Stimulated activated CD4-positive, alpha-beta T cell treated with anti-CD3 and anti-CD28 coated beads, Interleukin-15, amount 100 ng/mL, for 1 hour (primary cell): Measurements from ENCODE around the gene HNRNPUL1.
A peak's percentile ranks its signal among the peaks of the same experiment; 100 is the strongest.

Experiments used
- DNase-seq, 2 donors: peaks; one replicate each; pipeline ENCODE4 v3.0.0-alpha.2; 2020; ENCODE audit warnings: low read depth in 1 of 2, low spot score in 1 of 2

HNRNPUL1 gene

GRCh38 chr19:41351339-41352245 lies 87.4 kb downstream of the HNRNPUL1 start:
- DNase-seq, result peak; percentile 57 to 73

DNA sequence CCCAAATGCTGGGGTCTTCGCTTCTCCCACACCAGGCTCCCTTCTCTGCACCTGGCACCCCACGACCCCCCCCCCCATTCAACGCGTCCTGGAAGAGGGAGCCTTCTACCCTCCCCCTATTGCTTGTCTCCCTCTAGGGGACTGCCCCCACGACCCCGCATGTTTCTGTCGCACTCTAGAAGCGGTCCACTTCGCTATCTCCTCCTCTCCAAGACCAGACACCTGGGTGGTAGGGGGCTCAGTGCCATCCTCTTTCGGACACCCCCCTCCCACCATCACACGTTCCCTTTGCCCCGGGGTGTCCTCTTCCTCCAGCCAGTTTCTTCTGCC lies 88.1 kb downstream of the HNRNPUL1 start:
- no peak for DNase-seq

DNA sequence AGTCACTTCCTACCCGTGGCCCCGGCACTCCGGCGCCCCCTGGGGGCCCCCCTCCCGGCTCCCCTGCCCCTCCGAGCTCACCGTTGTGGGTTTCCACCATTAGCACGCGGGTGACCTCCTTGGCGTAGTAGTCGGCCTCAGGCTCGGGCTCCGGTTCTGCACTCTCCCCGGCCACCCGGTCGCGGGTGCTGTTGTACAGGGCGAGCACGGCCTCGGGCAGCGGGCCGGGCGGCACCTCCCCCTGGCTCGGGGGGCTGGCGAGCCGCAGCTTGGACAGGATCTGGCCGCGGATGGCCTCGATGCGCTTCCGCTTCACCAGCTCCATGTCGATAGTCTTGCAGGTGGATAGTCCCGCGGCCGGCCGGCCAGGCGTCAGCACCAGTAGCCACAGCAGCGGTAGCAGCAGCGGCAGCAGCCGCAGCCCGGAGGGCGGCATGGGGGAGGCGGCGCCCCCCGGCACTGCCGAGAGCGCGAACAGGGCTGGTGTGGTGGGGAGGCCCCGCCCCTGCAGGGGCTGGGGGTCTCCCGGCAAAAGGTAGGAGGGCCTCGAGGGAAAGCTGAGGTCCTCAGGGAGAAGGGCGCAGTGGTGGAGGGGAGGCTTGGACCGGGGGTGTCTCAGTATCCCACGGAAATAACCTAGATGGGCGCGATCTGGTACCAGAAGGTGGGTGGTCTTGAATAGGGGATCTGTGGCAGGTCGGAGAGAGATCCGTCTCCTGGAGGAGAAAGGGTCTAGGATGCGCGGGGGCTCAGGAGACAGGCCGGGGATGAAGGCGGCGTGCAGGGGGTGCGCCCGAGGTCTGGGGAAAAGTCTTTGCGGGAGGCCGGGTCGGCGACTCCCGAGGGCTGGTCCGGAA lies 88.7 kb downstream of the HNRNPUL1 start:
- peak; percentile 66 to 73 for DNase-seq

GRCh38 chr19:41353466-41354342 lies 89.5 kb downstream of the HNRNPUL1 start, which contains the start of gene TGFB1:
Gene TGFB1, minus strand, starts transcription at chr19:41353922. Its CDS starts 878 bp downstream, at chr19:41353044.
- DNase-seq, result peak; percentile 86 to 91

- no peak for DNase-seq
Measured at GRCh38 chr19:41354343-41354953, 90.3 kb downstream of the HNRNPUL1 start.

DNA sequence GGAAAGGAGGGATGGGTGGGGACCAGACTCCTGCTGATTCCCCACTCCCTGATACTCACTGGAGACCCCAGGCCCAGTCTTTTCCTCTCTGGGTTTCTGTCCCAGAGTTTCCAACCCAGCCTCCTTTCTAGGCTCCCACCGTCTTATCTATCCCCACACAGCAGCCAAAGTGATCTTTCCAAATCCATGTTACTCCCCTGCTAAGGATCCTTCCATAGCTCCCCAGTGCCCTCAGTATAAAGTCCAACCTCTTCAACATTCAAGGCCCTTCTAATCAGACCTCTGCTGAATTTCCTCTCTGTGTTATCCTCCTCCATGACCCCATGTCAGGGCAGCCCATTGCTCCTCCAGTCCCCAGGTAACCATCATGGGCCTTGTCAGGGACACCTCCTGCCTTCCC lies 90.9 kb downstream of the HNRNPUL1 start:
- DNase-seq, result no peak

GRCh38 chr19:41355802-41356201 lies 91.6 kb downstream of the HNRNPUL1 start:
- DNase-seq, result no peak

DNA sequence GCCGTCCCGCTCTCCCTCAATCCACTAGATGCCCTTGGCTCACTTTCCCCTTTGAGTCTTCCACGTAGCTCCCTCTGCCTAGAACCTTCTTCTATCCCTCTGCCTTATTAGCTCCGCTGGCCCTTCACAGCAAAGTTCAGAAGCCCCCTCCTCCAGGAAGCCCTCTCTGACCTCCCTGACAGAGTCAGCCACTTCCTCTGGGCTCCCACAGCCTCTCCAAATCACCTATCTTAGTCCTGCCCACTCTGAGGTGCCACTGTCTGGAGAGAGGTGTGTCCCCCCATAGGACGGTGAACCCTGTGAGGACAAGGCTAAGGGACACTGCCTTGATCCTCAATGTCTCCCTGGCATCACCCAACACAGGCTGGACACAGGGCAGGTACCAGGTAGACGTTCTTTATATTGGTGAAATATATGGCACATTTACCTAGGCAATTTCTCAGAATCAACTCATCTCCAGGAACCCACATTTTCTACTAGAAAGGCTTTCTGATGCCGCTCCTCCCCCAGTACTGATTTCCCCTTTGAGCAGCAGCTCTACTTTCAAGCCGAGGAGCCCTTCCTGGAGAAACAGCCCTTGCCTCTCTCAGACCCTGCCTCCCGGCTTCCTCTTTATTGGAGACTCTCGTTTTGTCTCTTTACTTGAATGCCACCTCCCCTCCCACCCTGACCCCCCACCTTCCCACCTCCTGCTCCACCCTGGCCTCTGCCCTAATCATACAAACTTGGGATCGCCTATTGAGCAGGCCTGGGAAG lies 93.0 kb downstream of the HNRNPUL1 start:
- DNase-seq, result no peak
